ENCODE data around the gene LRFN4. TPM values are rescaled to one million over a fixed set of nuclear protein-coding genes. Genes with fewer than 3 reads are reported as not detected.

The LRFN4 gene
- total and polyA plus RNA-seq, 2 of the 8 experiments (the other 6 are each of a cell fraction or from before 2014, with no cell fraction given): 49.8 to 64.3 TPM

- TF ChIP-seq CHD7 (IDR thresholded peaks at IDR 0.05; ENCODE audit: insufficient replicate concordance, low read length) (no peak), POLR2AphosphoS5 (IDR thresholded peaks at IDR 0.05; ENCODE audit: low read depth, low read length) (no peak), GABPA (IDR thresholded peaks at IDR 0.05; ENCODE audit: borderline replicate concordance, insufficient read depth, low read length) (no peak), MAFK (IDR thresholded peaks at IDR 0.05; ENCODE audit: low read depth, low read length) (no peak), NRF1 (IDR thresholded peaks at IDR 0.05; ENCODE audit: low read depth, low read length) (no peak), ZNF274 (IDR thresholded peaks at IDR 0.05; ENCODE audit: borderline replicate concordance, extremely low read depth, low read length) (no peak), CBX8 (IDR thresholded peaks at IDR 0.05; ENCODE audit: borderline replicate concordance, low read depth, low read length) (no peak), SUZ12 (IDR thresholded peaks at IDR 0.05; ENCODE audit: low read length) (no peak)
Measured at GRCh38 chr11:66809592-66809991, 47.3 kb upstream of the LRFN4 start (continued).

Data from H1 (cell line).